ENCODE data around the gene CDC14B.

CDC14B gene

GRCh38 chr9:96581786-96582185 is 37.9 kb downstream of the CDC14B start:
- Histone ChIP-seq H3K9me2 (replicated peaks; ENCODE audit: low read depth, low read length) (no peaks in the 10 kb centered on the region), H3K27me3 (ENCODE audit: insufficient read depth, low read length, poor library complexity, severe bottlenecking) (no peaks in the 10 kb centered on the region), H3K4me1 (ENCODE audit: insufficient read depth, low read length, poor library complexity, severe bottlenecking) (no peaks in the 10 kb centered on the region), H2AFZ (ENCODE audit: low read length) (no peak overlapping the region), H4K20me1 (ENCODE audit: insufficient read depth, low read length, poor library complexity, severe bottlenecking) (no peaks in the 10 kb centered on the region), H3K36me3 (ENCODE audit: insufficient read depth, low read length) (no peaks in the 10 kb centered on the region), H3K9me3 (ENCODE audit: insufficient read depth, low read depth, low read length) (no peaks in the 10 kb centered on the region), H3K79me2 (ENCODE audit: insufficient read depth, low read length) (no peaks in the 10 kb centered on the region), H3K9ac (ENCODE audit: low read depth, low read length, poor library complexity, severe bottlenecking) (no peak overlapping the region), H3K4me3 (ENCODE audit: low read length, poor library complexity, severe bottlenecking) (no peak overlapping the region), H3F3A (ENCODE audit: low read depth) (no peaks in the 10 kb centered on the region), H3K4me2 (ENCODE audit: low read depth, low read length, poor library complexity, severe bottlenecking) (no peak overlapping the region)
- TF ChIP-seq CTCF (conservative IDR thresholded peaks at IDR 0.05; ENCODE audit: low read length), result no peak
- no peak for TF ChIP-seq EZH2phosphoT487 (IDR thresholded peaks at IDR 0.05; ENCODE audit: borderline replicate concordance)

GRCh38 chr9:96581301-96581700 is 38.3 kb downstream of the CDC14B start:
- no peaks in the 10 kb centered on the region for H3F3A ChIP-seq (ENCODE audit: low read depth)
- H3K36me3 ChIP-seq (ENCODE audit: insufficient read depth, low read length), result no peaks in the 10 kb centered on the region
- no peaks in the 10 kb centered on the region for H3K9me2 ChIP-seq (replicated peaks; ENCODE audit: low read depth, low read length)
- H3K9me3 ChIP-seq (ENCODE audit: insufficient read depth, low read depth, low read length), result no peaks in the 10 kb centered on the region
- H3K9ac ChIP-seq (ENCODE audit: low read depth, low read length, poor library complexity, severe bottlenecking), result no peak overlapping the region
- no peak overlapping the region for H3K4me2 ChIP-seq (ENCODE audit: low read depth, low read length, poor library complexity, severe bottlenecking)
- H3K4me3 ChIP-seq (ENCODE audit: low read length, poor library complexity, severe bottlenecking), result no peak overlapping the region
- no peak overlapping the region for H2AFZ ChIP-seq (ENCODE audit: low read length)
- no peaks in the 10 kb centered on the region for H3K27me3 ChIP-seq (ENCODE audit: insufficient read depth, low read length, poor library complexity, severe bottlenecking)
- H3K4me1 ChIP-seq (ENCODE audit: insufficient read depth, low read length, poor library complexity, severe bottlenecking), result no peaks in the 10 kb centered on the region
- no peaks in the 10 kb centered on the region for H4K20me1 ChIP-seq (ENCODE audit: insufficient read depth, low read length, poor library complexity, severe bottlenecking)
- no peaks in the 10 kb centered on the region for H3K79me2 ChIP-seq (ENCODE audit: insufficient read depth, low read length)
- TF ChIP-seq CTCF (conservative IDR thresholded peaks at IDR 0.05; ENCODE audit: low read length) (no peak), EZH2phosphoT487 (IDR thresholded peaks at IDR 0.05; ENCODE audit: borderline replicate concordance) (no peak)

- no peak overlapping the region for H2AFZ ChIP-seq (ENCODE audit: low read length)
- no peaks in the 10 kb centered on the region for H3K79me2 ChIP-seq (ENCODE audit: insufficient read depth, low read length)
- no peaks in the 10 kb centered on the region for H3K36me3 ChIP-seq (ENCODE audit: insufficient read depth, low read length)
- no peaks in the 10 kb centered on the region for H3K9me3 ChIP-seq (ENCODE audit: insufficient read depth, low read depth, low read length)
- H3K4me2 ChIP-seq (ENCODE audit: low read depth, low read length, poor library complexity, severe bottlenecking), result no peak overlapping the region
- no peak for TF ChIP-seq EZH2phosphoT487 (IDR thresholded peaks at IDR 0.05; ENCODE audit: borderline replicate concordance)
- TF ChIP-seq CTCF (conservative IDR thresholded peaks at IDR 0.05; ENCODE audit: low read length), result no peak
- H4K20me1 ChIP-seq (ENCODE audit: insufficient read depth, low read length, poor library complexity, severe bottlenecking), result no peaks in the 10 kb centered on the region
- H3K9ac ChIP-seq (ENCODE audit: low read depth, low read length, poor library complexity, severe bottlenecking), result no peak overlapping the region
- no peaks in the 10 kb centered on the region for H3F3A ChIP-seq (ENCODE audit: low read depth)
- no peak overlapping the region for H3K4me3 ChIP-seq (ENCODE audit: low read length, poor library complexity, severe bottlenecking)
- no peaks in the 10 kb centered on the region for H3K9me2 ChIP-seq (replicated peaks; ENCODE audit: low read depth, low read length)
- H3K4me1 ChIP-seq (ENCODE audit: insufficient read depth, low read length, poor library complexity, severe bottlenecking), result no peaks in the 10 kb centered on the region
- no peaks in the 10 kb centered on the region for H3K27me3 ChIP-seq (ENCODE audit: insufficient read depth, low read length, poor library complexity, severe bottlenecking)
Measured at GRCh38 chr9:96574931-96575351, 44.7 kb downstream of the CDC14B start.

All from Loucy (cell line).